Measurements from ENCODE around the gene DOLPP1. TPM values are rescaled to one million over a fixed set of nuclear protein-coding genes. Genes with fewer than 3 reads are reported as not detected.
A peak's percentile ranks its signal among the peaks of the same experiment; 100 is the strongest.
"Not testable (repeated sequence)": the region's sequence is repeated elsewhere in the genome, so short reads cannot be mapped to it uniquely, and the experiment has no call there.

Gene DOLPP1
- total and polyA plus RNA-seq, 2 donors from 2014 or later: 9.1 to 12.1 TPM

DNA sequence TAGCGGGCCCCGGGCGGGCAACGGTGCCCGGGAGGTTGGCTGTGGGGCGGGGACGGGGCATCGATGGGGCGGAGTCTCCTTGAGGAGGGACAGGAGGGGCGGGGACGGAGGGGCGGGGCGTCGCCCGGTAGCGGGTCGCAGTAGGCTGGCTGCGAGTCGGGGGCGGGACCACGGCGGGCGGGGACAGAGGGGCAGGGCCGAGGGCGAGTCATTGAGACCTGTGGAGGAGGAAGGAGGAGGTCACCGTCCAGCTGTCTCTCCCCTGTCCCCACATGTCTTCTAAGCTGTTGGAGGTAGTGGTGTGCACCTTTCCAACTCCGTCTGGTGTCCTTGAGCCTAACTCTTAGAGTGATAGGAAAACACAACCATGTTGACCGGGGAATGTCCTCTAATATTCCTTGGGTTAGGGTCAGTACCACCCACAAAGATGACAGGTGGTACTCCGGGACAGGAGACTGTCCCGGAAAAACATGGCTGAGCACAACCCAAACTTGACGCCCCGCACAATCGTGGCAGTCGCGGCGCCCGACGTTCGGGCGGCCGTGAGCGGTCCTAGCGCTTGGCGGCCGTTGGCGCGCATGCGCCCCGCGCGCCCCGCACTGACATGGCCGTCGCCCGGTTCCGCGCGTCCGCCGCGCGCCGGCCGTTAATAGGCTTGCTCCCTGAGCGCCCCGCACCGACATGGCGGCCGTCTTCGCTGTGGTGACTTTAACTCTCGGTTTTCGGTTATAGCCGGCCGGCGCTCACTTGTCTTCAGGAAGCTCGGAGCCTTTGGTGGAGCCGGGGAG lies 30.0 kb downstream of the DOLPP1 start, which contains the start of the genes CRAT and PTPA:
Gene CRAT, minus strand, starts transcription at position 54 of the 788 bp plus-strand sequence. CDS start 284 bp downstream, outside the sequence.
Gene PTPA, plus strand, starts transcription at position 676 of the 788 bp plus-strand sequence. CDS start 186 bp downstream, outside the sequence.
- Histone ChIP-seq H3K9me3 (ENCODE audit: control insufficient read depth in 2 of 3, insufficient read depth in 1 of 3, low read length in 3 of 3) (no peaks in the 10 kb centered on the region), H3K9ac (ENCODE audit: low read length in 3 of 3) (peak within 1 kb of the TSS; percentile 68 to 93 (median 77)), H3K4me3 (ENCODE audit: low read length in 3 of 3) (peak within 1 kb of the TSS; percentile 85 to 88 (median 87)), H3K36me3 (ENCODE audit: control insufficient read depth in 2 of 3, insufficient read depth in 3 of 3, low read length in 3 of 3) (peaks cover 0 to 5% (median 0%) of the 10 kb centered on the region in 3 donors), H3K27me3 (ENCODE audit: control insufficient read depth, insufficient read depth, low read length) (no peaks in the 10 kb centered on the region), H3K27ac (ENCODE audit: low read depth in 2 of 2, low read length in 2 of 2) (peak within 1 kb of the TSS; percentile 94 to 96), H3K4me1 (ENCODE audit: control insufficient read depth in 2 of 3, insufficient read depth in 2 of 3, low read depth in 1 of 3, low read length in 3 of 3) (peaks cover 0 to 19% (median 10%) of the 10 kb centered on the region in 3 donors)
- no peak for FAIRE-seq
- TF ChIP-seq, protein P1, sequence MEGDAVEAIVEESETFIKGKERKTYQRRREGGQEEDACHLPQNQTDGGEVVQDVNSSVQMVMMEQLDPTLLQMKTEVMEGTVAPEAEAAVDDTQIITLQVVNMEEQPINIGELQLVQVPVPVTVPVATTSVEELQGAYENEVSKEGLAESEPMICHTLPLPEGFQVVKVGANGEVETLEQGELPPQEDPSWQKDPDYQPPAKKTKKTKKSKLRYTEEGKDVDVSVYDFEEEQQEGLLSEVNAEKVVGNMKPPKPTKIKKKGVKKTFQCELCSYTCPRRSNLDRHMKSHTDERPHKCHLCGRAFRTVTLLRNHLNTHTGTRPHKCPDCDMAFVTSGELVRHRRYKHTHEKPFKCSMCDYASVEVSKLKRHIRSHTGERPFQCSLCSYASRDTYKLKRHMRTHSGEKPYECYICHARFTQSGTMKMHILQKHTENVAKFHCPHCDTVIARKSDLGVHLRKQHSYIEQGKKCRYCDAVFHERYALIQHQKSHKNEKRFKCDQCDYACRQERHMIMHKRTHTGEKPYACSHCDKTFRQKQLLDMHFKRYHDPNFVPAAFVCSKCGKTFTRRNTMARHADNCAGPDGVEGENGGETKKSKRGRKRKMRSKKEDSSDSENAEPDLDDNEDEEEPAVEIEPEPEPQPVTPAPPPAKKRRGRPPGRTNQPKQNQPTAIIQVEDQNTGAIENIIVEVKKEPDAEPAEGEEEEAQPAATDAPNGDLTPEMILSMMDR (IDR thresholded peaks at IDR 0.05; ENCODE audit: borderline replicate concordance, extremely low read depth, insufficient read depth): no peak
- intact Hi-C loops (cut with DNase I): no loop called here
- DNase-seq: peak; percentile 97 to 99 (median 97)

- H3K27me3 ChIP-seq (ENCODE audit: control insufficient read depth, insufficient read depth, low read length): no peaks in the 10 kb centered on the region
- peak in 3 of 5 donors; percentile 57 to 67 (median 64) for DNase-seq
- intact Hi-C loops (cut with DNase I): no loop called here
Observed at GRCh38 chr9:129111528-129112151, 30.7 kb downstream of the DOLPP1 start.

DNA sequence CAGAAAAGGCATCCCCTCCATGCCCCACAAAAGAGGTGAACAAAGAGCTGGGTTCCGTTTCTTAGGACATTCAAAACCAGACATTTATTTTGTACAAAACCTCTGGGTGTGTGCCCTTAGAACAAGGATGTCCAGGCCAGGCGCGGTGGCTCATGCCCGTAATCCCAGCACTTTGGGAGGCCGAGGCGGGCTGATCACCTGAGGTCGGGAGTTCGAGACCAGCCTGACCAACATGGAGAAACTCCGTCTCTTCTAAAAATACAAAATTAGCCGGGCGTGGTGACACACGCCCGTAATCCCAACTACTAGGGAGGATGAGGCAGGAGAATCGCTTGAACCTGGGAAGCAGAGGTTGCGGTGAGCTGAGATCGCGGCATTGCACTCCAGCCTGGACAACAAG lies 31.6 kb downstream of the DOLPP1 start:
- Histone ChIP-seq H3K4me3 (ENCODE audit: low read length in 3 of 3) (peak overlapping the region in 2 of 3 donors; percentile 84 to 87), H3K4me1 (ENCODE audit: control insufficient read depth in 2 of 3, insufficient read depth in 2 of 3, low read depth in 1 of 3, low read length in 3 of 3) (peaks cover 0 to 19% (median 10%) of the 10 kb centered on the region in 3 donors), H3K9ac (ENCODE audit: low read length in 3 of 3) (peak overlapping the region in 2 of 3 donors; percentile 54 to 93)
- FAIRE-seq; intact Hi-C loops (cut with DNase I); H3K27me3 ChIP-seq (ENCODE audit: control insufficient read depth, insufficient read depth, low read length); H3K36me3 ChIP-seq (ENCODE audit: control insufficient read depth in 2 of 3, insufficient read depth in 3 of 3, low read length in 3 of 3); H3K9me3 ChIP-seq (ENCODE audit: control insufficient read depth in 2 of 3, insufficient read depth in 1 of 3, low read length in 3 of 3); H3K27ac ChIP-seq (ENCODE audit: low read depth in 2 of 2, low read length in 2 of 2): not testable (repeated sequence)
- peak in 1 of 5 donors; percentile 52 for DNase-seq

More at GRCh38 chr9:129111528-129112151, 30.7 kb downstream of the DOLPP1 start:
- Histone ChIP-seq H3K9me3 (ENCODE audit: control insufficient read depth in 2 of 3, insufficient read depth in 1 of 3, low read length in 3 of 3) (no peaks in the 10 kb centered on the region), H3K9ac (ENCODE audit: low read length in 3 of 3) (peak overlapping the region; percentile 50 to 93 (median 54)), H3K36me3 (ENCODE audit: control insufficient read depth in 2 of 3, insufficient read depth in 3 of 3, low read length in 3 of 3) (peaks cover 0 to 5% (median 0%) of the 10 kb centered on the region in 3 donors), H3K4me3 (ENCODE audit: low read length in 3 of 3) (peak overlapping the region; percentile 37 to 87 (median 84)), H3K27ac (ENCODE audit: low read depth in 2 of 2, low read length in 2 of 2) (peak overlapping the region; percentile 94 to 96), H3K4me1 (ENCODE audit: control insufficient read depth in 2 of 3, insufficient read depth in 2 of 3, low read depth in 1 of 3, low read length in 3 of 3) (peaks cover 0 to 19% (median 10%) of the 10 kb centered on the region in 3 donors)
- TF ChIP-seq, protein P1 (IDR thresholded peaks at IDR 0.05; ENCODE audit: borderline replicate concordance, extremely low read depth, insufficient read depth): no peak
- FAIRE-seq: no peak

Measured in kidney (tissue), 14 donors.